SU-DHL-6 (cell line): ENCODE data around the gene STYX.

ENCODE experiments used
- EZH2phosphoT487 ChIP-seq: fragments of 200-600 bp; sonication (generic), shearing (Covaris generic); conservative IDR thresholded peaks from 2 replicates; pipeline ENCODE4 v1.6.1; 2018; ENCODE audit warnings: mild to moderate bottlenecking, antibody characterized with exemption, low read length, moderate library complexity, mixed read lengths
- TF ChIP-seq, protein P1 (sequence below): fragments of 200-600 bp; sonication (generic); IDR thresholded peaks from one replicate; pipeline ENCODE4 v1.5.1; 2017; ENCODE audit warnings: antibody characterized with exemption, mild to moderate bottlenecking, low read length, moderate library complexity; ENCODE audit not compliant: insufficient read depth, poor library complexity, severe bottlenecking

DNA sequence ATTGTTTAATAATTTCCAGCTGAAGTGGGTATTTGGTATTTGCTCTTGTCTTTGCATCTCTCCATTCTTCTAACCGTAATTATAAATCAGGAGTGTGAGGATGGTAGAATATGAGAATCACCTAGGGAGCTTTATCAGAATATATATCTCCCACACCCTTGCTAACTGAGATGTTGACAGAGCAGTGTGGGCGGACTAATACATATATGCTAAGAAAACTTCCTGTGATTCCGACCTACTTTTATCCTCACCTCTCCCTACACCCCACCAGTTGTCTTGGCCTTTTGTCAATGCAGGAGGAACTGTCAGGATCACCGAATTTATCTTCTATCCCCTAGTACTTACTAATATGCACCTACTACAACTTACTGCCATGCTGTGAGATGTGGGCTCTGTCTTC is 76.1 kb downstream of the STYX start:
- TF ChIP-seq, protein P1, sequence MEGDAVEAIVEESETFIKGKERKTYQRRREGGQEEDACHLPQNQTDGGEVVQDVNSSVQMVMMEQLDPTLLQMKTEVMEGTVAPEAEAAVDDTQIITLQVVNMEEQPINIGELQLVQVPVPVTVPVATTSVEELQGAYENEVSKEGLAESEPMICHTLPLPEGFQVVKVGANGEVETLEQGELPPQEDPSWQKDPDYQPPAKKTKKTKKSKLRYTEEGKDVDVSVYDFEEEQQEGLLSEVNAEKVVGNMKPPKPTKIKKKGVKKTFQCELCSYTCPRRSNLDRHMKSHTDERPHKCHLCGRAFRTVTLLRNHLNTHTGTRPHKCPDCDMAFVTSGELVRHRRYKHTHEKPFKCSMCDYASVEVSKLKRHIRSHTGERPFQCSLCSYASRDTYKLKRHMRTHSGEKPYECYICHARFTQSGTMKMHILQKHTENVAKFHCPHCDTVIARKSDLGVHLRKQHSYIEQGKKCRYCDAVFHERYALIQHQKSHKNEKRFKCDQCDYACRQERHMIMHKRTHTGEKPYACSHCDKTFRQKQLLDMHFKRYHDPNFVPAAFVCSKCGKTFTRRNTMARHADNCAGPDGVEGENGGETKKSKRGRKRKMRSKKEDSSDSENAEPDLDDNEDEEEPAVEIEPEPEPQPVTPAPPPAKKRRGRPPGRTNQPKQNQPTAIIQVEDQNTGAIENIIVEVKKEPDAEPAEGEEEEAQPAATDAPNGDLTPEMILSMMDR: no peak
- TF ChIP-seq EZH2phosphoT487: no peak
